Adrenal gland (tissue), 5 donors: Measurements from ENCODE around the gene PLOD2.

Source experiments
- CTCF ChIP-seq, 6 experiments: fragments of 450-650 bp in 4 of 6; fragments of 200-600 bp in 2 of 6; sonication (generic) in 1 of 6; IDR thresholded peaks; 1 replicate in 5 of 6; 2 replicates in 1 of 6; pipeline versions ENCODE4 v1.5.1 to v1.8.0; 2016 to 2021; ENCODE audit warnings: antibody characterized with exemption in 6 of 6, mild to moderate bottlenecking in 2 of 6, moderate library complexity in 1 of 6
- POLR2A ChIP-seq, 2 donors: fragments of 450-650 bp; IDR thresholded peaks; one replicate each; pipeline ENCODE4 v1.6.1; 2017; ENCODE audit warnings: antibody characterized with exemption in 2 of 2, mild to moderate bottlenecking in 2 of 2, moderate library complexity in 1 of 2
- donor health status: DM: no; HTN: no; CAD: no.

GRCh38 chr3:146104068-146104467, 56.9 kb downstream of the PLOD2 start:
- no peak for TF ChIP-seq POLR2A (IDR thresholded peaks at IDR 0.05)
- TF ChIP-seq CTCF (IDR thresholded peaks at IDR 0.05) = no peak
